DMS79 treated with DMSO at 0.1 percent for 48 hours (cell line): ENCODE results near the gene CDAN1.
"Not testable (repeated sequence)": the region's sequence is repeated elsewhere in the genome, so short reads cannot be mapped to it uniquely, and the experiment has no call there.

Experiments used
- DNase-seq: peaks from one replicate; lab custom pipeline; 2025; lab: John Stamatoyannopoulos, UW

Gene CDAN1

GRCh38 chr15:42736793-42737528 is at the start of gene CDAN1:
Gene CDAN1 (minus strand): TSS chr15:42737128. CDS start chr15:42737102, 26 bp downstream.
- peak; percentile 33 for DNase-seq

GRCh38 chr15:42785569-42785968 is 48.6 kb upstream of the CDAN1 start:
- no peak for DNase-seq

- DNase-seq, result no peak
These were observed 47.8 kb upstream of the CDAN1 start for GRCh38 chr15:42784705-42785104.

GRCh38 chr15:42782716-42783115 is 45.8 kb upstream of the CDAN1 start:
- DNase-seq, result no peak

GRCh38 chr15:42775416-42775815 is 38.5 kb upstream of the CDAN1 start:
- DNase-seq, result no peak

GRCh38 chr15:42772901-42773300 is 36.0 kb upstream of the CDAN1 start:
- no peak for DNase-seq

- DNase-seq, result no peak
These were observed 35.2 kb upstream of the CDAN1 start for GRCh38 chr15:42772144-42772543.

GRCh38 chr15:42766109-42766508 is 29.2 kb upstream of the CDAN1 start:
- not testable (repeated sequence) for DNase-seq

- DNase-seq, result not testable (repeated sequence)
These were observed 27.3 kb upstream of the CDAN1 start for GRCh38 chr15:42764154-42764731.

- DNase-seq, result not testable (repeated sequence)
These were observed 24.9 kb upstream of the CDAN1 start for GRCh38 chr15:42761813-42762212.

- DNase-seq, result no peak
These were observed 23.8 kb upstream of the CDAN1 start for GRCh38 chr15:42760759-42761158.

GRCh38 chr15:42759093-42759492 is 22.2 kb upstream of the CDAN1 start:
- no peak for DNase-seq

GRCh38 chr15:42750306-42750705 is 13.4 kb upstream of the CDAN1 start:
- DNase-seq, result no peak

GRCh38 chr15:42749266-42749665 is 12.3 kb upstream of the CDAN1 start:
- no peak for DNase-seq

- DNase-seq, result no peak
These were observed 7.3 kb upstream of the CDAN1 start for GRCh38 chr15:42744195-42744594.

- no peak for DNase-seq
These were observed 5.2 kb upstream of the CDAN1 start for GRCh38 chr15:42742149-42742548.

GRCh38 chr15:42741710-42742109 is 4.8 kb upstream of the CDAN1 start:
- no peak for DNase-seq

- DNase-seq, result no peak
These were observed 801 bp upstream of the CDAN1 start for GRCh38 chr15:42737529-42738328.

- DNase-seq, result no peak
These were observed 643 bp downstream of the CDAN1 start for GRCh38 chr15:42736178-42736792.

- DNase-seq, result no peak
These were observed 1.4 kb downstream of the CDAN1 start for GRCh38 chr15:42735382-42736165.

GRCh38 chr15:42734076-42734672 is 2.8 kb downstream of the CDAN1 start:
- DNase-seq, result no peak
